Endothelial cell of umbilical vein (primary cell): ENCODE results near the gene NCKAP5. TPM values are rescaled to one million over a fixed set of nuclear protein-coding genes. Genes with fewer than 3 reads are reported as not detected.

Source experiments
- BruUV-seq: library from RNA; stranded (reverse); fragments of 400-500 nt; replicated peaks from 2 replicates; lab custom pipeline; 2021; lab: Mats Ljungman, UMichigan
- CTCF ChIA-PET: fragments of 300-600, 350-600 bp; sonication (Branson Sonifier 250); formaldehyde crosslinking; loops from one replicate; lab custom pipeline; 2021; ENCODE audit warnings: antibody characterized with exemption, inconsistent platforms; lab: Charles Lee
- POLR2A ChIA-PET: fragments of 300-600, 350-600 bp; sonication (Branson Sonifier 250); formaldehyde crosslinking; loops from one replicate; lab custom pipeline; 2021; ENCODE audit warnings: antibody characterized with exemption, inconsistent platforms; lab: Charles Lee
- DNase-seq: peaks from one replicate; pipeline ENCODE4 v3.0.0-alpha.2; 2011; ENCODE audit warnings: low read depth, low spot score
- FAIRE-seq: peaks from 2 replicates; lab custom pipeline; 2011; peaks lifted over from hg19 to GRCh38; lab: Jason Lieb, UNC
- H2AFZ ChIP-seq: 2 replicates; pipeline ENCODE4 v1.6.0; 2012; ENCODE audit warnings: low read depth, low read length, control low read depth, inconsistent platforms
- H3K27ac ChIP-seq: 2 replicates; pipeline ENCODE4 v1.5.1; 2011; ENCODE audit warnings: low read depth, mild to moderate bottlenecking, control low read depth, low read length, moderate library complexity; ENCODE audit not compliant: insufficient read depth
- H3K27me3 ChIP-seq, 2 experiments: 2 replicates each; pipeline versions ENCODE4 v1.6.0 to v1.6.1; 2011; ENCODE audit warnings: low read length in 2 of 2, mixed read lengths in 1 of 2; ENCODE audit not compliant: control insufficient read depth in 2 of 2, insufficient read depth in 2 of 2
- H3K36me3 ChIP-seq, 2 experiments: 2 replicates in 1 of 2; 3 replicates in 1 of 2; pipeline ENCODE4 v1.5.1; 2011; ENCODE audit warnings: low read length in 2 of 2, mild to moderate bottlenecking in 1 of 2, moderate library complexity in 1 of 2; ENCODE audit not compliant: control insufficient read depth in 2 of 2, insufficient read depth in 2 of 2; ENCODE audit errors: extremely low read depth in 1 of 2
- H3K4me1 ChIP-seq: 3 replicates; pipeline ENCODE4 v1.5.1; 2011; ENCODE audit warnings: mild to moderate bottlenecking, low read length; ENCODE audit not compliant: control insufficient read depth, insufficient read depth; ENCODE audit errors: extremely low read depth
- H3K4me2 ChIP-seq: 2 replicates; pipeline ENCODE4 v1.6.1; 2011; ENCODE audit warnings: low read length, control low read depth, mixed read lengths; ENCODE audit not compliant: insufficient read depth
- H3K4me3 ChIP-seq, 3 experiments: fragments of 200-600 bp in 1 of 3; sonication (generic), shearing (Covaris generic) in 1 of 3; replicated peaks in 1 of 3; 2 replicates each; pipeline ENCODE4 v1.5.1; 2011 to 2016; ENCODE audit warnings: control low read depth in 3 of 3, low read length in 3 of 3, mild to moderate bottlenecking in 2 of 3, inconsistent platforms in 1 of 3, low read depth in 1 of 3, moderate library complexity in 1 of 3; ENCODE audit not compliant: insufficient read depth in 1 of 3
- H3K79me2 ChIP-seq: 2 replicates; pipeline ENCODE4 v1.6.0; 2012; ENCODE audit warnings: low read length, inconsistent platforms; ENCODE audit not compliant: control insufficient read depth, insufficient read depth
- H3K9ac ChIP-seq: replicated peaks from 2 replicates; pipeline ENCODE3; 2011; ENCODE audit warnings: low read length, control low read depth; ENCODE audit not compliant: insufficient read depth; ENCODE audit errors: extremely low read depth
- H3K9me1 ChIP-seq: replicated peaks from 3 replicates; pipeline ENCODE4 v1.6.0; 2011; ENCODE audit warnings: mild to moderate bottlenecking, low read length; ENCODE audit not compliant: control insufficient read depth, insufficient read depth; ENCODE audit errors: extremely low read depth
- H3K9me3 ChIP-seq: replicated peaks from 2 replicates; pipeline ENCODE4 v1.5.1; 2012; ENCODE audit warnings: low read length, inconsistent platforms; ENCODE audit not compliant: control insufficient read depth, insufficient read depth
- H4K20me1 ChIP-seq: replicated peaks from 2 replicates; pipeline ENCODE3; 2011; ENCODE audit warnings: mild to moderate bottlenecking, low read length; ENCODE audit not compliant: control insufficient read depth, insufficient read depth; ENCODE audit errors: extremely low read depth
- EZH2 ChIP-seq: IDR thresholded peaks from 2 replicates; pipeline ENCODE4 v1.6.1; 2012; ENCODE audit warnings: borderline replicate concordance, low read depth, mild to moderate bottlenecking, moderate library complexity, low read length, inconsistent platforms; ENCODE audit not compliant: severe bottlenecking
- FOS ChIP-seq: IDR thresholded peaks from 2 replicates; pipeline ENCODE4 v1.6.1; 2011; ENCODE audit warnings: mild to moderate bottlenecking, low read length, moderate library complexity, borderline replicate concordance; ENCODE audit not compliant: insufficient read depth
- GATA2 ChIP-seq: IDR thresholded peaks from 2 replicates; pipeline ENCODE4 v1.7.0; 2011; ENCODE audit warnings: low read depth, mild to moderate bottlenecking, moderate library complexity, mixed read lengths, low read length; ENCODE audit not compliant: insufficient read length, insufficient read depth
- JUN ChIP-seq: IDR thresholded peaks from 2 replicates; pipeline ENCODE4 v1.6.1; 2011; ENCODE audit warnings: borderline replicate concordance, low read depth; ENCODE audit not compliant: insufficient read length, insufficient read depth
- MAX ChIP-seq: IDR thresholded peaks from 2 replicates; pipeline ENCODE4 v1.6.1; 2011; ENCODE audit not compliant: insufficient read depth, insufficient read length
- MYC ChIP-seq: IDR thresholded peaks from one replicate; pipeline ENCODE4 v1.6.1; 2011; ENCODE audit warnings: mild to moderate bottlenecking, low read depth, low read length
- POLR2AphosphoS5 ChIP-seq: IDR thresholded peaks from 2 replicates; pipeline ENCODE4 v1.6.1; 2012; ENCODE audit warnings: low read depth, mild to moderate bottlenecking, control low read depth, low read length, moderate library complexity; ENCODE audit not compliant: insufficient read depth
- dilution Hi-C: fragments of 300-500 bp; cut with MboI; formaldehyde crosslinking; loops from one replicate; pipeline ENCODE4 v1.15.0; 2019; ENCODE audit warnings: low sequenced_read_pairs; ENCODE audit not compliant: extremely low pct_ligation_motif_present
- intact Hi-C: fragments of 100-400 bp; cut with micrococcal nuclease; formaldehyde crosslinking; loops from one replicate; pipeline ENCODE4 v1.10.0; 2022
- polyA plus RNA-seq, 4 experiments: library from polyadenylated mRNA; depleted of rRNA in 3 of 4; stranded (reverse) in 3 of 4; unstranded in 1 of 4; fragments of >200 nt; gene quantifications; 2 replicates each; pipeline versions ENCODE4 v1.2.1 to v1.2.3, GENCODE V29; 2011 to 2012; ENCODE audit warnings: missing spikeins in 1 of 4
- total RNA-seq: library from RNA; stranded (reverse); gene quantifications from 2 replicates; pipeline ENCODE4 v1.2.3, GENCODE V29; 2021

NCKAP5 gene
- total and polyA plus RNA-seq, 2 donors (not counting 3 experiments of a cell fraction or from before 2014, with no cell fraction given): 0.47 to 3.3 TPM

DNA sequence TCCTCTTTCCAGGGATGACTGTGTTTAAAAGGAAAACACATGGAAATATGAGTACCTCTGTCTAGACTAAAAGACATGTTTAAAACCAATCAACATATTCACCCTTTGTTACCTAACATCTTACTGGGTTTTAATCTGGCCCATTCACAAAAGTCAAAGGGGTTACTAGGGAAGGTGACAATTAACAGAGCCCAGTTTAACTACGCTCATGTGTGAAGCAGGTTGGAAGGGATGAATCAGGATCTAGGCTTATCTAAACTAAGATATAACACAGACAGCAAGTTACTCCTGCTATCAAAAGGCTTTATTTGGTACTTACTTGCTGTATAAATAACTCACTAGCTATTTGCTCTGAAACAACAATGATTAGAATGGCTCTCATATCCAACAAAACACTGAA lies 337.0 kb downstream of the NCKAP5 start:
- Histone ChIP-seq H3K4me1 (peaks cover 27% of the 10 kb centered on the region), H3K9me1 (no peaks in the 10 kb centered on the region), H3K79me2 (no peaks in the 10 kb centered on the region), H3K27me3 (no peaks in the 10 kb centered on the region), H3K9me3 (no peaks in the 10 kb centered on the region), H4K20me1 (no peaks in the 10 kb centered on the region), H3K9ac (no peak overlapping the region), H3K27ac (no peak overlapping the region), H3K36me3 (no peaks in the 10 kb centered on the region), H2AFZ (no peak overlapping the region), H3K4me2 (no peak overlapping the region), H3K4me3 (no peak overlapping the region)
- ChIA-PET POLR2A (no interaction called here), CTCF (no interaction called here)
- dilution Hi-C loops: no loop called here
- peak; percentile 16 for DNase-seq
- no TSS peak for BruUV-seq
- intact Hi-C loops: no loop called here
- FAIRE-seq: no peak
- TF ChIP-seq FOS (no peak), POLR2AphosphoS5 (no peak), JUN (no peak), MAX (no peak), EZH2 (no peak), GATA2 (no peak), MYC (no peak)

GRCh38 chr2:133229974-133230373 lies 338.3 kb downstream of the NCKAP5 start:
- FAIRE-seq: no peak
- TF ChIP-seq GATA2: no peak
- Histone ChIP-seq H3K9me3 (no peaks in the 10 kb centered on the region), H3K9ac (no peak overlapping the region), H3K27ac (no peak overlapping the region), H3K4me1 (peaks cover 27% of the 10 kb centered on the region), H3K79me2 (no peaks in the 10 kb centered on the region), H3K9me1 (no peaks in the 10 kb centered on the region), H2AFZ (no peak overlapping the region), H3K4me3 (no peak overlapping the region), H3K36me3 (no peaks in the 10 kb centered on the region), H3K4me2 (no peak overlapping the region), H3K27me3 (no peaks in the 10 kb centered on the region), H4K20me1 (no peaks in the 10 kb centered on the region)
- dilution Hi-C loops (no loop called here), intact Hi-C loops (no loop called here)
- no peak for DNase-seq
- CTCF ChIA-PET: no interaction called here
- BruUV-seq: no TSS peak
- POLR2A ChIA-PET: no interaction called here
